MM.1S (cell line): ENCODE data around the gene ABCD1.
"Not testable (repeated sequence)": the region's sequence is repeated elsewhere in the genome, so short reads cannot be mapped to it uniquely, and the experiment has no call there.

ENCODE experiments used
- DNase-seq: peaks from one replicate; pipeline ENCODE4 v3.0.0-alpha.2; 2015
- H2AFZ ChIP-seq: fragments of 300-600 bp; sonication (generic); 2 replicates; pipeline ENCODE4 v1.6.0; 2016; ENCODE audit warnings: antibody characterized with exemption, low read length
- H3F3A ChIP-seq: fragments of 300-600 bp; sonication (generic); 2 replicates; pipeline ENCODE4 v1.6.1; 2016; ENCODE audit warnings: mild to moderate bottlenecking, antibody characterized with exemption, low read length, moderate library complexity, mixed read lengths; ENCODE audit not compliant: insufficient read depth
- H3K27ac ChIP-seq: fragments of 300-600 bp; sonication (generic); 2 replicates; pipeline ENCODE4 v1.5.1; 2016; ENCODE audit warnings: mild to moderate bottlenecking, low read length
- H3K27me3 ChIP-seq: fragments of 300-600 bp; sonication (generic); replicated peaks from 2 replicates; pipeline ENCODE4 v1.6.0; 2016; ENCODE audit warnings: low read length; ENCODE audit not compliant: insufficient read depth
- H3K36me3 ChIP-seq: fragments of 300-600 bp; sonication (generic); replicated peaks from 2 replicates; pipeline ENCODE4 v1.6.1; 2016; ENCODE audit warnings: mild to moderate bottlenecking, low read length, mixed read lengths; ENCODE audit not compliant: insufficient read depth
- H3K4me1 ChIP-seq: fragments of 300-600 bp; sonication (generic); 2 replicates; pipeline ENCODE4 v1.6.1; 2016; ENCODE audit warnings: low read length, mixed read lengths
- H3K4me2 ChIP-seq: fragments of 300-600 bp; sonication (generic); 2 replicates; pipeline ENCODE4 v1.6.0; 2016; ENCODE audit warnings: low read depth, low read length
- H3K4me3 ChIP-seq: fragments of 300-600 bp; sonication (generic); 2 replicates; pipeline ENCODE4 v1.5.1; 2016; ENCODE audit warnings: low read length, mixed read lengths
- H3K79me2 ChIP-seq: fragments of 300-600 bp; sonication (generic); 2 replicates; pipeline ENCODE4 v1.6.1; 2016; ENCODE audit warnings: mixed run types, low read length, mixed read lengths
- H3K9ac ChIP-seq: fragments of 300-600 bp; sonication (generic); 2 replicates; pipeline ENCODE4 v1.6.1; 2016; ENCODE audit warnings: low read length, mixed read lengths
- H3K9me2 ChIP-seq: fragments of 300-600 bp; sonication (generic); replicated peaks from 2 replicates; pipeline ENCODE4 v1.6.1; 2016; ENCODE audit warnings: mild to moderate bottlenecking, low read length, mixed read lengths; ENCODE audit not compliant: insufficient read depth
- H3K9me3 ChIP-seq: fragments of 300-600 bp; sonication (generic); replicated peaks from 2 replicates; pipeline ENCODE4 v1.6.1; 2016; ENCODE audit warnings: mild to moderate bottlenecking, low read length, mixed read lengths; ENCODE audit not compliant: insufficient read depth
- H4K20me1 ChIP-seq: fragments of 300-600 bp; sonication (generic); 2 replicates; pipeline ENCODE4 v1.6.1; 2016; ENCODE audit warnings: mild to moderate bottlenecking, low read length, moderate library complexity, mixed read lengths; ENCODE audit not compliant: insufficient read depth
- EZH2 ChIP-seq: fragments of 300-600 bp; sonication (generic); optimal IDR thresholded peaks from 2 replicates; pipeline ENCODE3; 2017; ENCODE audit warnings: low read depth, mild to moderate bottlenecking, antibody characterized with exemption, low read length, mixed read lengths
- EZH2phosphoT487 ChIP-seq: fragments of 300-600 bp; sonication (generic); IDR thresholded peaks from 2 replicates; pipeline ENCODE4 v1.6.1; 2018; ENCODE audit warnings: antibody characterized with exemption, low read length
- TF ChIP-seq, protein P1 (sequence below): fragments of 300-600 bp; sonication (generic); IDR thresholded peaks from 2 replicates; pipeline ENCODE4 v1.5.1; 2016; ENCODE audit warnings: antibody characterized with exemption, low read length, mixed read lengths

Gene ABCD1

DNA sequence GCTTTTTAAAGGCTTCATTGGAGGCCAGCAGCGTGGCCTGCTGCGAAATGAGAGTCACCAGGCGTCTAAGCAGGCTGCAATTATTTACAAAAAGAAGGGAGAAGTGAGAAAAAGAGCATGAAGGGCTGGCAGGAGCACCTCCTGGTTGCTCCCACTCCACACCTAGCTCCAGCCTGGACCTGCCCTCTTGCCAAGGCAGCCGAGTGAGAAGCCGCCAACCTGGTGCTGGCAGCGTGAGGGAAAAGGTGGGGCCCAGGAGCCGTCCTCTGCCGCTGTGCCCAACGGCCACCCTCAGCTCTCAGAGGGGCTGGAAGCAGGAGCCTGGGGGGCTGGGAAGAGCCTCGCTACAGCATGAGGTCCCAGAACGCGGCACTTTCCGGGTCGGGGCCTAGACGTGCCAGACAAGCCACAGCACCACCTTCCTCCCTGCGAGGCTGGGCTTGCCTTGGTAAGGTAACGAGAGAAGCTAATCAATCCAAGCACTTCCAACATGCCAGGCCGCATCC, 20.6 kb upstream of the ABCD1 start:
- Histone ChIP-seq H3F3A (no peaks in the 10 kb centered on the region), H3K9me2 (no peaks in the 10 kb centered on the region), H3K4me1 (no peaks in the 10 kb centered on the region), H3K27ac (no peak overlapping the region), H3K36me3 (no peaks in the 10 kb centered on the region), H4K20me1 (no peaks in the 10 kb centered on the region), H2AFZ (no peak overlapping the region), H3K27me3 (no peaks in the 10 kb centered on the region), H3K4me3 (no peak overlapping the region), H3K9ac (no peak overlapping the region), H3K9me3 (no peaks in the 10 kb centered on the region), H3K79me2 (no peaks in the 10 kb centered on the region), H3K4me2 (no peak overlapping the region)
- TF ChIP-seq EZH2 (no peak), EZH2phosphoT487 (no peak)
- TF ChIP-seq, protein P1, sequence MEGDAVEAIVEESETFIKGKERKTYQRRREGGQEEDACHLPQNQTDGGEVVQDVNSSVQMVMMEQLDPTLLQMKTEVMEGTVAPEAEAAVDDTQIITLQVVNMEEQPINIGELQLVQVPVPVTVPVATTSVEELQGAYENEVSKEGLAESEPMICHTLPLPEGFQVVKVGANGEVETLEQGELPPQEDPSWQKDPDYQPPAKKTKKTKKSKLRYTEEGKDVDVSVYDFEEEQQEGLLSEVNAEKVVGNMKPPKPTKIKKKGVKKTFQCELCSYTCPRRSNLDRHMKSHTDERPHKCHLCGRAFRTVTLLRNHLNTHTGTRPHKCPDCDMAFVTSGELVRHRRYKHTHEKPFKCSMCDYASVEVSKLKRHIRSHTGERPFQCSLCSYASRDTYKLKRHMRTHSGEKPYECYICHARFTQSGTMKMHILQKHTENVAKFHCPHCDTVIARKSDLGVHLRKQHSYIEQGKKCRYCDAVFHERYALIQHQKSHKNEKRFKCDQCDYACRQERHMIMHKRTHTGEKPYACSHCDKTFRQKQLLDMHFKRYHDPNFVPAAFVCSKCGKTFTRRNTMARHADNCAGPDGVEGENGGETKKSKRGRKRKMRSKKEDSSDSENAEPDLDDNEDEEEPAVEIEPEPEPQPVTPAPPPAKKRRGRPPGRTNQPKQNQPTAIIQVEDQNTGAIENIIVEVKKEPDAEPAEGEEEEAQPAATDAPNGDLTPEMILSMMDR = no peak
- DNase-seq = no peak

DNA sequence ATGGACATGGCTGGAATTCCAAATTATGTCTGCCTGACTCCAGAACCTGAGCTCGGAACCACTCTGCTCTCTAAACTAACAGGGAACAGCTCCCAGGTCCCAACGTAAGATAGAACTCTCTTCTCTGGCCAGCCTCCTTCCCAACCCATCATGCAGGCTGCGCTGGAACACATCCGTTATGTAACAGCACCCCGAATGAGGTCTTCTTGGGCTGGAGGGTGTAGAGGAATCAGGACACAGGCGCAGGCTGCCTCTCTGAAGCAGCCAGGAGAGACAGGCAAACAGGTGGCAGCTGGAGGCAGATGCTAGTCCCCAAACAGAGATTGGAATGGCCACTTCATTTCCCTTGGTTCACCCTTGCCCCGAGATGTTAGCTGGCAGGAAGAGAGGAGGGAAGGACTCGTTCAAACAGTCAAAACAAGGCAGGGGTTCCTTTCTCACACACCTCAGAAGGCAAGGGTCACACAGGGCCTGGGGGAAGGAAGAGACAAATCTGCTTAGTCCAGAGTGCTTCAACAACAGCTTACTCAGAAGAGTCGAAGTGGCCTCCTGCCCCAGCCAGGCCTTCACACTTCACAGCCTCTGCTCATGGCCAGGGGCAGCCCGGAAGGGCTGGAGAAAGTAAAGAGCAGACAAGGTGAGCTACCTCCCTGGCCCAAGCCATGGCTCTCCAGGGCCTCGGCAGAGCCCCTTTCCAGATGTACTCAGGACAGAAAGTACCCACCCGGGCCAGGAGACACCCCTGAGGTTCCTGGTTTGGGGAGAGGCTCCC, 19.8 kb upstream of the ABCD1 start:
- H3K9ac ChIP-seq, H2AFZ ChIP-seq, H3F3A ChIP-seq, H3K4me3 ChIP-seq, DNase-seq, H3K27ac ChIP-seq, H3K27me3 ChIP-seq, H3K4me1 ChIP-seq, H4K20me1 ChIP-seq, H3K36me3 ChIP-seq, H3K4me2 ChIP-seq, H3K9me2 ChIP-seq, H3K79me2 ChIP-seq, H3K9me3 ChIP-seq: not testable (repeated sequence)

DNA sequence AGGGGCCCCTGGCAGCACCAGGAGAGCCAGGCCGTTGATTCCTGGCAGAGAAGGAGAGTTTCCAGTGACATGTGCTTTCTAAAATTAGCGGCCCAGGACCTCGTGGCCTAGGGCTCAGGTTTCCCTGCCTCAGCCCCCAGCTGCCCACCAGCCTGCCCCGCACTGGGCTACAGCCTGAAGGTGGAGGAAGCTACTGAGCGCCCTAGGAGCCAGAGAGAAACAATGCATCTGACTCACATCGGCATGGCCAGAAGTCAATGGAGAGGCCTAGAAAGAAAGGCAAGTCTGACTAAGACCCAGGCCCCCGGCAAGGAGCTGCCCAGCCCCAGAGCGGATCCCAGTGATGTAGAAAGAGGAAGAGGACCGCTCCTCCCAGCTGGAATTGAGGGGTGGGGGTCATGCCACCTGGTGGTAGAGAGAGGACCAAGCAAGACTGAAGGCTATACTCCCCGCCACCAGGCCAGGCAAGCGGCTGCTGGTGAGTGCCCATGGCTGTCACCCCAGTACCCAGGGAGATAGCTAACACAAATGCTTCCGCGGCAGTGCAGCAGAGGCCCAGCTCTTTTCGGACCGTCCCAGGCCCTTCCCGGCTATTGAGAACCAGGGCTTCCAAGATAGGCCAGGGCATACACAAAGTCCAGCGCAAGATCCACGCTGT, 19.1 kb upstream of the ABCD1 start:
- not testable (repeated sequence) for H3K9me2 ChIP-seq, H3F3A ChIP-seq, H3K36me3 ChIP-seq

DNA sequence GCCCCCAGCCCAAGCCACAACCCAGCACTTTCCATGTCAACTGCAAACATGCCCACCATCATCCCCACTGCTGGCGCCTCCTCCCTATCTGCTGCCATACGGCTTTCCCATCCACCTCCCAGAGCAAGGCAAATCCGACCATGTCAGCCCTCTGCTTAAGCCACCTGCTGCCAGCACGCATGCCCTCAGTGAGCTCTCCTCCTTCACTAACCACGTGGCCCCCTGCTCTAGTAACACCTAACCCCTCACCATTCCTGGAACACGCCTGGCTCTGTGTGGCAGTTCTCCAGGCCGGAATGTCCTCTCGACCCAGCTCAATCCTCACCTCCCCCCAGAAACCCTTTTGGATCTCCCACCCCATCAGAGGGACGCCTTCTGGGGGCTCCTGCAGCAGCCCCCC, 17.9 kb upstream of the ABCD1 start:
- no peaks in the 10 kb centered on the region for H4K20me1 ChIP-seq
- no peaks in the 10 kb centered on the region for H3K9me3 ChIP-seq
- no peak overlapping the region for H3K4me2 ChIP-seq
- no peaks in the 10 kb centered on the region for H3K79me2 ChIP-seq
- no peak overlapping the region for H3K4me3 ChIP-seq
- no peak for DNase-seq
- no peaks in the 10 kb centered on the region for H3K9me2 ChIP-seq
- no peak overlapping the region for H3K27ac ChIP-seq
- H3F3A ChIP-seq = no peaks in the 10 kb centered on the region
- no peak for TF ChIP-seq EZH2
- TF ChIP-seq, protein P1 = no peak
- no peaks in the 10 kb centered on the region for H3K4me1 ChIP-seq
- no peaks in the 10 kb centered on the region for H3K36me3 ChIP-seq
- H3K9ac ChIP-seq = no peak overlapping the region
- H3K27me3 ChIP-seq = no peaks in the 10 kb centered on the region
- H2AFZ ChIP-seq = no peak overlapping the region

More for the DNA sequence above, 19.1 kb upstream of the ABCD1 start:
- H3K27ac ChIP-seq, H3K9me3 ChIP-seq, H2AFZ ChIP-seq, H3K4me2 ChIP-seq, H3K79me2 ChIP-seq, H3K27me3 ChIP-seq, H4K20me1 ChIP-seq, DNase-seq, H3K4me3 ChIP-seq, H3K4me1 ChIP-seq, H3K9ac ChIP-seq: not testable (repeated sequence)
